ENCODE results near the gene ARHGAP31. TPM values are rescaled to one million over a fixed set of nuclear protein-coding genes. Genes with fewer than 3 reads are reported as not detected.

The ARHGAP31 gene
- total RNA-seq, 2 experiments from 2014 or later = 3.5 to 3.7 TPM

Other genes starting within 250 kb of the ARHGAP31 start
- gene TEX55, start 148.2 kb upstream of the ARHGAP31 start, total RNA-seq = not detected
- gene UPK1B, start 120.8 kb upstream of the ARHGAP31 start, total RNA-seq = under 1 TPM in 1 of 2 experiments, not detected in 1; 0.21 TPM
- gene B4GALT4, start 53.5 kb upstream of the ARHGAP31 start, total RNA-seq = 10 to 100 TPM; 22.0 to 22.8 TPM
- 10 to 100 TPM; 21.4 to 26.9 TPM for gene TMEM39A, start 169.2 kb downstream of the ARHGAP31 start, total RNA-seq
- 1 to 10 TPM; 7.6 to 8.0 TPM for gene POGLUT1, start 174.6 kb downstream of the ARHGAP31 start, total RNA-seq
- 10 to 100 TPM; 75.6 to 83.8 TPM for gene TIMMDC1, start 204.2 kb downstream of the ARHGAP31 start, total RNA-seq

Data from activated naive CD4-positive, alpha-beta T cell treated with anti-CD3 and anti-CD28 coated beads for 36 hours (primary cell).